Fibroblast of lung (primary cell): ENCODE measurements around the gene BCL6B.

ENCODE experiments used
- EZH2 ChIP-seq: IDR thresholded peaks from 2 replicates; pipeline ENCODE4 v1.5.1; 2012; ENCODE audit warnings: low read length, control low read depth, mild to moderate bottlenecking; ENCODE audit errors: missing control alignments
- TF ChIP-seq, protein P1 (sequence below), 2 donors: IDR thresholded peaks in 1 of 2; conservative IDR thresholded peaks in 1 of 2; 1 replicate in 1 of 2; 2 replicates in 1 of 2; pipeline ENCODE4 v1.5.1; 2011 to 2012; ENCODE audit warnings: low read length in 2 of 2, control low read depth in 1 of 2, inconsistent platforms in 1 of 2, low read depth in 1 of 2, mild to moderate bottlenecking in 1 of 2

GRCh38 chr17:7024402-7024785, 1.5 kb downstream of the BCL6B start:
- no peak for TF ChIP-seq EZH2
- TF ChIP-seq, protein P1, sequence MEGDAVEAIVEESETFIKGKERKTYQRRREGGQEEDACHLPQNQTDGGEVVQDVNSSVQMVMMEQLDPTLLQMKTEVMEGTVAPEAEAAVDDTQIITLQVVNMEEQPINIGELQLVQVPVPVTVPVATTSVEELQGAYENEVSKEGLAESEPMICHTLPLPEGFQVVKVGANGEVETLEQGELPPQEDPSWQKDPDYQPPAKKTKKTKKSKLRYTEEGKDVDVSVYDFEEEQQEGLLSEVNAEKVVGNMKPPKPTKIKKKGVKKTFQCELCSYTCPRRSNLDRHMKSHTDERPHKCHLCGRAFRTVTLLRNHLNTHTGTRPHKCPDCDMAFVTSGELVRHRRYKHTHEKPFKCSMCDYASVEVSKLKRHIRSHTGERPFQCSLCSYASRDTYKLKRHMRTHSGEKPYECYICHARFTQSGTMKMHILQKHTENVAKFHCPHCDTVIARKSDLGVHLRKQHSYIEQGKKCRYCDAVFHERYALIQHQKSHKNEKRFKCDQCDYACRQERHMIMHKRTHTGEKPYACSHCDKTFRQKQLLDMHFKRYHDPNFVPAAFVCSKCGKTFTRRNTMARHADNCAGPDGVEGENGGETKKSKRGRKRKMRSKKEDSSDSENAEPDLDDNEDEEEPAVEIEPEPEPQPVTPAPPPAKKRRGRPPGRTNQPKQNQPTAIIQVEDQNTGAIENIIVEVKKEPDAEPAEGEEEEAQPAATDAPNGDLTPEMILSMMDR (conservative IDR thresholded peaks at IDR 0.05 in 1 of 2, IDR thresholded peaks at IDR 0.05 in 1 of 2; ENCODE audit: low read depth in 1 of 2, low read length in 2 of 2): no peak
